KMS-11 (cell line): ENCODE measurements around the gene SF3A2.

Experiments used
- H2AFZ ChIP-seq: fragments of 200-600 bp; sonication (generic); 2 replicates; pipeline ENCODE4 v1.6.1; 2016; ENCODE audit warnings: antibody characterized with exemption, mixed run types, low read depth
- H3K27ac ChIP-seq: fragments of 200-600 bp; sonication (generic); 2 replicates; pipeline ENCODE4 v1.6.1; 2016; ENCODE audit warnings: mild to moderate bottlenecking, mixed run types
- H3K27me3 ChIP-seq: fragments of 200-600 bp; sonication (generic); 2 replicates; pipeline ENCODE4 v1.6.1; 2017; ENCODE audit warnings: mild to moderate bottlenecking, low read depth, mixed run types, moderate library complexity; ENCODE audit not compliant: insufficient read depth
- H3K36me3 ChIP-seq: fragments of 200-600 bp; sonication (generic); 2 replicates; pipeline ENCODE4 v1.6.1; 2017; ENCODE audit warnings: mild to moderate bottlenecking, mixed run types; ENCODE audit not compliant: insufficient read depth
- H3K4me1 ChIP-seq: fragments of 200-600 bp; sonication (generic); 2 replicates; pipeline ENCODE4 v1.6.1; 2016; ENCODE audit warnings: mild to moderate bottlenecking, low read depth, mixed run types; ENCODE audit not compliant: poor library complexity, severe bottlenecking
- H3K4me2 ChIP-seq: fragments of 200-600 bp; sonication (generic); 2 replicates; pipeline ENCODE4 v1.7.0; 2016; ENCODE audit warnings: mild to moderate bottlenecking, mixed run types
- H3K4me3 ChIP-seq: fragments of 200-600 bp; sonication (generic); IDR thresholded peaks from 2 replicates; pipeline ENCODE4 v1.6.1; 2017; ENCODE audit warnings: low read depth, low read length, mixed read lengths; ENCODE audit not compliant: insufficient read depth
- H3K79me2 ChIP-seq: fragments of 200-600 bp; sonication (generic); 2 replicates; pipeline ENCODE4 v1.6.1; 2016; ENCODE audit warnings: low read depth, mixed run types; ENCODE audit not compliant: insufficient read depth
- H3K9ac ChIP-seq: fragments of 200-600 bp; sonication (generic); 2 replicates; pipeline ENCODE4 v1.6.1; 2016; ENCODE audit warnings: mild to moderate bottlenecking, mixed run types
- H4K20me1 ChIP-seq: fragments of 200-600 bp; sonication (generic); 2 replicates; pipeline ENCODE4 v1.6.1; 2016; ENCODE audit warnings: mild to moderate bottlenecking, mixed run types; ENCODE audit not compliant: insufficient read depth
- TF ChIP-seq, protein P1 (sequence below): fragments of 200-600 bp; sonication (generic); conservative IDR thresholded peaks from 2 replicates; pipeline ENCODE4 v1.6.1; 2017; ENCODE audit warnings: low read depth, mild to moderate bottlenecking, antibody characterized with exemption, low read length, moderate library complexity, mixed read lengths

The SF3A2 gene

GRCh38 chr19:2274931-2275535, 38.4 kb downstream of the SF3A2 start:
- H3K79me2 ChIP-seq = peaks cover 42% of the 10 kb centered on the region
- H3K4me3 ChIP-seq = no peak overlapping the region
- no peak overlapping the region for H3K9ac ChIP-seq
- peaks cover 6% of the 10 kb centered on the region for H3K4me1 ChIP-seq
- no peak overlapping the region for H3K27ac ChIP-seq
- peaks cover 3% of the 10 kb centered on the region; the same call in 1 of the 2 replicates for H3K36me3 ChIP-seq
- no peak overlapping the region for H2AFZ ChIP-seq
- no peaks in the 10 kb centered on the region for H3K27me3 ChIP-seq
- TF ChIP-seq, protein P1, sequence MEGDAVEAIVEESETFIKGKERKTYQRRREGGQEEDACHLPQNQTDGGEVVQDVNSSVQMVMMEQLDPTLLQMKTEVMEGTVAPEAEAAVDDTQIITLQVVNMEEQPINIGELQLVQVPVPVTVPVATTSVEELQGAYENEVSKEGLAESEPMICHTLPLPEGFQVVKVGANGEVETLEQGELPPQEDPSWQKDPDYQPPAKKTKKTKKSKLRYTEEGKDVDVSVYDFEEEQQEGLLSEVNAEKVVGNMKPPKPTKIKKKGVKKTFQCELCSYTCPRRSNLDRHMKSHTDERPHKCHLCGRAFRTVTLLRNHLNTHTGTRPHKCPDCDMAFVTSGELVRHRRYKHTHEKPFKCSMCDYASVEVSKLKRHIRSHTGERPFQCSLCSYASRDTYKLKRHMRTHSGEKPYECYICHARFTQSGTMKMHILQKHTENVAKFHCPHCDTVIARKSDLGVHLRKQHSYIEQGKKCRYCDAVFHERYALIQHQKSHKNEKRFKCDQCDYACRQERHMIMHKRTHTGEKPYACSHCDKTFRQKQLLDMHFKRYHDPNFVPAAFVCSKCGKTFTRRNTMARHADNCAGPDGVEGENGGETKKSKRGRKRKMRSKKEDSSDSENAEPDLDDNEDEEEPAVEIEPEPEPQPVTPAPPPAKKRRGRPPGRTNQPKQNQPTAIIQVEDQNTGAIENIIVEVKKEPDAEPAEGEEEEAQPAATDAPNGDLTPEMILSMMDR = no peak; the same call in 1 of the 2 replicates
- H4K20me1 ChIP-seq = peaks cover 12% of the 10 kb centered on the region; the same call in 1 of the 2 replicates
- no peak overlapping the region for H3K4me2 ChIP-seq

- no peak overlapping the region for H3K9ac ChIP-seq
- H4K20me1 ChIP-seq = peaks cover 12% of the 10 kb centered on the region; the same call in 1 of the 2 replicates
- H3K4me3 ChIP-seq = no peak overlapping the region
- peaks cover 6% of the 10 kb centered on the region for H3K4me1 ChIP-seq
- peaks cover 36% of the 10 kb centered on the region for H3K79me2 ChIP-seq
- H3K36me3 ChIP-seq = peaks cover 3% of the 10 kb centered on the region; the same call in 1 of the 2 replicates
- no peaks in the 10 kb centered on the region for H3K27me3 ChIP-seq
- TF ChIP-seq, protein P1 = no peak
- H2AFZ ChIP-seq = no peak overlapping the region
- no peak overlapping the region for H3K4me2 ChIP-seq
- no peak overlapping the region for H3K27ac ChIP-seq
These were observed 39.2 kb downstream of the SF3A2 start for GRCh38 chr19:2275588-2276428.

DNA sequence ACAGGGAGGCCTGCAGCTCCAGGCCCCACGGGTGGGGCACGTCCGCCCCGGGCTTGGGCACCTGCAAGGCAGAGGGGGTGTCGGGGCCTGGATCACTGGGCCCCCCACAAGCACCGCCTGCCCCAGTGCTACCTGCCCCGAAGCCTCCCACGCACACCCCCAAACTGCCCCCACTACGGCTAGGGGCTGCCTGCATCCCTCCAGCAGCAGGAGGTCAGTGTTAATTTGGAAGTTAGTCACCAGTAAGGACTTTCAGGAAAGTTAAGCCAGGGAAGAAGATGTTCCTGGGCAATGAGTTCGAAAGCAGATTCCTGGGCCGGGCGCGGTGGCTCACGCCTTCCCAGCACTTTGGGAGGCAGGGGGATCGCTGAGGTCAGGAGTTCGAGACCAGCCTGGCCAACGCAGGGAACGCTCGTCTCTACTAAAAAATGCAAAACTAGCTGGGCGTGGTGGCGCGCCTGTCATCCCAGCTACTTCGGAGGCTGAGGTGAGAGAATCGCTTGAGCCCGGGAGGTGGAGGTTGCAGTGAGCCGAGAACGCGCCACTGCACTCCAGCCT, 39.9 kb downstream of the SF3A2 start:
- H3K36me3 ChIP-seq = peaks cover 3% of the 10 kb centered on the region; the same call in 1 of the 2 replicates
- peaks cover 29% of the 10 kb centered on the region for H3K79me2 ChIP-seq
- H2AFZ ChIP-seq = no peak overlapping the region
- no peak overlapping the region for H3K4me2 ChIP-seq
- no peak overlapping the region for H3K27ac ChIP-seq
- H4K20me1 ChIP-seq = peaks cover 7% of the 10 kb centered on the region; the same call in 1 of the 2 replicates
- H3K9ac ChIP-seq = no peak overlapping the region
- TF ChIP-seq, protein P1 = no peak
- peaks cover 2% of the 10 kb centered on the region for H3K4me1 ChIP-seq
- no peaks in the 10 kb centered on the region for H3K27me3 ChIP-seq
- no peak overlapping the region for H3K4me3 ChIP-seq

DNA sequence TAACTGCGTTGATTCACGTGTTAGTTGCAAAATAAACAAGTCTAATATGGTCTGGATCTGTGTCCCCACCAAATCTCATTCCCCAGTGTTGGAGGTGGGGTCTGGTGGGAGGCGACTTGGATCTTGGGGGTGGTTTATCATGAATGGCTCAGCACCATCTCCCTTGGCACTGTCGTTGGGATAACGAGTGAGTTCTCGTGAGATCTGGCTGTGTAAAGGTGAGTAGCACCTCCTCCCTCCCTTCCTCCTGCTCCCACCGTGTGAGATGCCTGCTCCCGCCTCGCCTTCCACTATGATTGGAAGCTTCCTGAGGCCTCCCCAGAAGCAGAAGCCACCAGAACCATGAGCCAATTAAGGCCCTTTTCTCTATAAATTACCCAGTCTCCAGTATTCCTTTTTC, 40.5 kb downstream of the SF3A2 start:
- Histone ChIP-seq H3K27ac (no peak overlapping the region), H3K4me3 (no peak overlapping the region), H3K36me3 (peaks cover 3% of the 10 kb centered on the region; the same call in 1 of the 2 replicates), H3K4me2 (no peak overlapping the region), H3K9ac (no peak overlapping the region), H3K27me3 (no peaks in the 10 kb centered on the region), H2AFZ (no peak overlapping the region), H4K20me1 (peaks cover 5% of the 10 kb centered on the region; the same call in 1 of the 2 replicates), H3K79me2 (peaks cover 23% of the 10 kb centered on the region), H3K4me1 (no peaks in the 10 kb centered on the region)
- TF ChIP-seq, protein P1 = no peak
